Bone marrow (tissue), 2 donors: ENCODE data around the gene MED9.

Experiments
- DNase-seq, 2 donors: peaks; one replicate each; lab custom pipeline; 2025; lab: John Stamatoyannopoulos, UW

Gene MED9

GRCh38 chr17:17505151-17505550 is 28.4 kb downstream of the MED9 start:
- DNase-seq = no peak

GRCh38 chr17:17505610-17506171 is 28.9 kb downstream of the MED9 start:
- no peak for DNase-seq

- no peak for DNase-seq
Observed at GRCh38 chr17:17506181-17506741, 29.5 kb downstream of the MED9 start.

GRCh38 chr17:17506893-17507464 is 30.2 kb downstream of the MED9 start:
- no peak for DNase-seq

- no peak for DNase-seq
Observed at GRCh38 chr17:17507465-17508011, 30.7 kb downstream of the MED9 start.

GRCh38 chr17:17508019-17508535 is 31.3 kb downstream of the MED9 start:
- no peak for DNase-seq

- DNase-seq = no peak
Observed at GRCh38 chr17:17508646-17509591, 32.1 kb downstream of the MED9 start.

- DNase-seq = no peak
Observed at GRCh38 chr17:17509601-17510425, 33.0 kb downstream of the MED9 start.

- DNase-seq = no peak
Observed at GRCh38 chr17:17510456-17511292, 33.9 kb downstream of the MED9 start.

- no peak for DNase-seq
Observed at GRCh38 chr17:17511293-17511741, 34.5 kb downstream of the MED9 start.

- peak in 1 of 2 donors; percentile 6 for DNase-seq
Observed at GRCh38 chr17:17511881-17512858, 35.4 kb downstream of the MED9 start.

GRCh38 chr17:17512866-17513265 is 36.1 kb downstream of the MED9 start:
- no peak for DNase-seq

GRCh38 chr17:17513626-17514025 is 36.8 kb downstream of the MED9 start:
- DNase-seq = no peak

- DNase-seq = no peak
Observed at GRCh38 chr17:17514361-17514992, 37.7 kb downstream of the MED9 start.

GRCh38 chr17:17514993-17515933 is 38.5 kb downstream of the MED9 start:
- DNase-seq = no peak

- no peak for DNase-seq
Observed at GRCh38 chr17:17515934-17516930, 39.4 kb downstream of the MED9 start.
